Activated T-helper 1 cell treated with Interleukin-2 at 50 U/mL for 16 hours (primary cell): ENCODE data around the gene ZNF776.
"Not testable (repeated sequence)": the region's sequence is repeated elsewhere in the genome, so short reads cannot be mapped to it uniquely, and the experiment has no call there.

Source experiments
- DNase-seq: peaks from one replicate; pipeline ENCODE4 v3.0.0-alpha.2; 2020; ENCODE audit warnings: low read depth

ZNF776 gene

DNA sequence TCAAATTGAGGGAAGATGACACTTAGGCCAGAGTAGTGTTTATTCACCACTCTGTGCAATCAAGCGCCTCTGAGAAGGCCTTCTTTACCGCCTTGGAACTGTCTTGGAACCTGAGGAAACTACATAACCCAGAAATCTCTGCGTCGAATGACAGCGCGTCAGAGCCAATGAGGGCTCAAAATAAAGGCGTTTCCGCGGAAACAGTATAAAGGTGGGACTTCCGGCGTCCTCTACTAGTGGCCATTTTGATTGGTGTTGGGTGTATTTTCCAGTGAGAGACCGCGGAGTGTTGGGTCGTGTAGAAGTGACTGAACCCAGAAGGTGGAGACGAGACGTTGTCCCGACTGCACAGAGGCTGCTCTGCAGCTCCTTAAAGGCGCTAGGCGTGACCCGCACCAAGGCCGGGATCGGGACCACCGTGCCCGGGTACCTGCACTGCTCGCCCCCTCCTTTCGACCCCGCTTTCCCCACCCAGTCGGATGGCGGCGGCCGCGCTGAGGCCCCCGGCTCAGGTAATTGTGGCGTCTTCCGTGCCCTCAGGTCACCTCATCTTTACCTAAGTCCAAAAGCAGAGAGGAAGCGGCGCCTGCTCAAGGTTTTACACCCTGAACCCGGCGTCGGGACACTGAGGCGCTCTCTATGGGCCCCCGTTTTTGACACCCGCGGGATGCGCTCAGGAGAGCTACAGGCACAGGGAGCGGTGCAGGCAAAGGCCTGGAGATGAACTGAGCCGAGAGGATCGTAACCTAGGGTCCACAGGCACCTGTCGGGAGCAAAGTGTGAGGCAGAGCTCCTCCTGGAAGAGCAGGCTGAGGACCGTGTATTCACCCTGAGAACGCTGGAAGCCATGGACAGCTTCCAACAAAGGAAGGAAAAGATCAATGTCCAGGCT, at the start of gene ZNF776:
TSS of gene ZNF776 (plus strand) at position 236 of the 892 bp plus-strand sequence. CDS start at position 480, 244 bp downstream.
- peak; percentile 67 for DNase-seq

DNA sequence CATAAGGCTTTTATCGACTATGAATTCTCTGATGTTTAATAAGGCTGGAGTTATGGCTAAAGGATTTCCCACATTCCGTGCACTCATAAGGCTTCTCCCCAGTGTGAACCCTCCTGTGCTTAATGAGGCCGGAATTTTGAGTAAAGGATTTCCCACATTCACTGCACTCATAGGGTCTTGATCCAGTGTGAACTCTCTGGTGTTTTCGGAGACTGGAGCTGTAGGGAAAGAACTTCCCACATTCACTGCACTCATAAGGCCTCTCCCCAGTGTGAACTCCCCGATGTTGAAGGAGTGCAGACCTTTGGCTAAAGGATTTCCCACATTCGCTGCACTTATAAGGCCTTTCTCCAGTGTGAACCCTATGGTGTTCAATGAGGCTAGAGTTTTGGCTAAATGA, 45.0 kb upstream of the ZNF776 start:
- no peak for DNase-seq

DNA sequence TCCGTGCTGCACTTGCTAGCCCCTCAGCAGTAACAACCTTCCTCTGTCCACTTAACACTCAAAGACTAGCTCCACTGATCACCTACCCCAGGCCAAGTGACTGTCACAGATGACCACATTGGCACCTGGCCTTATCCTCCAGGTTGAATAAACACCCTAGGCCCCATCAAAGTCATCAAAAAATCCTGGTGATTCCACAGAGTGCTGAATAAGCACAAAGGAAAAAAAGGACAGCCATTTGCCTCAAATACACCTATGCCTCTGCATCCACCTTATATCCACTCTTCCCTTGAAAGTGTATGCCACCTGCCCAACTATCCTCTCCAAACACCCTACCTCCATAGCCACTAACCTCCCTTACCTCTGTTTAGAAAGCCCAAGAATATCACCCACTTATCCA, 40.3 kb upstream of the ZNF776 start:
- no peak for DNase-seq

DNA sequence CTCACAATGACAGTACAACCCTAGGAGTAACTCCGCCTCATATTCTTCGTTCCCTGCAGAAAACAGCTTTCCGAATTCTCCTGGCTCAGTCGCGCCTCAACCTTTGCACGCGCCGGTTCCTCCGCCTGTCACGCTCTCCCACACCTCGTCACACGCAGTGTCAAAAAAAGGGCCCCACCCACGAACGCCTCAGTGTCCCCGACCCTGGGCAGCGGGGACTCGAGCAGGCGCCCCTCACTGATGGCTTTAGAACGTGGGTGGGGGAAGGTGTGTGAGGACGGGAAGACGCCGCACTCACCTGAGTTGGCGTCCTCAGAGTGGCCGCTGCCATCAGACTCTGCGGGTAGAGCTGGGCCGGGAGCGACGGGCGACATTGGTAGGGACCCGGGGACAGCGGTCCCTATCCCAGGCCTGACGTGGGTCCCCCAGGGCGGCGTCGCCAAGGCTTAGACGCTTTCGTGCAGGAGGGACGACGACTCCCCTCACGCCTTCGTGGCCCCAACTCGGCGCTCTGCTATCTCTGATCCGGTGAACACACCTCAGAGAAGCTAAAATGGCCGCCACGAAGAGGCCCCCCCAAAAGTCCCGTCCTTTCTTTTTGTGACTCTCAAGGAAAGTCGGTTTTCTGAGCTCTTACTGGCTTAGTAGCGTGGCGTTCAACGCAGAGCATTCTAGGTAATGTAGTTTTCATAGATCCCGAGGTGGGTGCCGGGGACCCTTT, 37.8 kb upstream of the ZNF776 start, which contains the start of gene ZNF154:
TSS of gene ZNF154 (minus strand) at position 564 of the 721 bp plus-strand sequence. CDS start at position 331, 233 bp downstream.
- no peak for DNase-seq

DNA sequence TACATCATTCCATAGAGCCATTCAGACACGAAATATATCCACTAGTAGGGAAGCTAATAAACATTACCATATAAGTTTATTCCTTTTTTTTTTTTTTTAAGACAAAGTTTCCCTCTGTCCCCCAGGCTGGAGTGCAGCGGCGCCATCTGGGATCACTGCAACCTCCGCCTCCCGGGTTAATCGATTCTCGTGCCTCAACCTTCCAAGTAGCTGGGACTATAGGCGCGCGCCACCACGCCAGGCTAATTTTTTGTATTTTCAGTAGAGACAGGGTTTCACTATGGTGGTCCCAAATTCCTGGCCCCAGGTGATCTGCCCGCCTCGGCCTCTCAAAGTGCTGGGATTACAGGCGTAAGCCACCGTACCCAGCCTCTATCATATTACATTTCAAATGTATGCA, 37.0 kb upstream of the ZNF776 start:
- no peak for DNase-seq

DNA sequence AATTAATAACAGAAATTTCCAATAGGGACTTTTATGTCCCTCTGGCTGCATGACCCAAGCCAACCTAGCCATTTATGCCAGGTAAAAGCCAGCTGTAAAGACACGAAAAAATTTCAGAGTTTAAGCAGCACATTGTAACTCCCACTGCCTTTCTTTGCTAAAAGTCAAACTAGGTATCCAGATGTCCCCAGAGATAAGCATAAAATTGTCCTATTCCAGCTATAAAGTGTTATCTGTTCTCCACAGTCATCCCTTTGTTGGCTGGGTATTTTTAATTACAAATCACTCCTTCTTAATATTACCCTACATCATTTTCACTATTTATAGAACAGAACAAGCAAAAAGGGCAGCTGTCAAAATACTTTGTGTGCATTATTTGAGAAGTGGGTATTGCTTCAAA, 34.4 kb upstream of the ZNF776 start:
- DNase-seq = no peak

DNA sequence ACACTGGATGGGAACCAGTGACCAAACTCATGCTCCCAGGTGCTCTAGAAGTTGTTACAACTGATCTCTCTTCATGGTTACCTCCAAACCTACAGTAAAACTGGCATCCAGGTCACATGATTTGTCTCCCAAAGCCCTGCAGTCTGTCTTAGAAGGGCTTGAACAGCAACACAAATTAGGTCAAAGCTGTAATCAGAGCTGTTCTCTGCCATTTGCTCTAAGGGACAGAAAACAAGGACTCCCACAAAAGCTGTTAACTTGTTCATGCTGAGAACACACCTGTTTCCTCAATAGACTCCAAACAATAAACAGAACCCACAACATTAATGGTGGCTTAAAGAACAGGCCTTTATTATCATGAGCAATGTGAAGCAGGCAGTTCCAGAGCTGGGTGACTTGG, 27.2 kb upstream of the ZNF776 start:
- DNase-seq = no peak

DNA sequence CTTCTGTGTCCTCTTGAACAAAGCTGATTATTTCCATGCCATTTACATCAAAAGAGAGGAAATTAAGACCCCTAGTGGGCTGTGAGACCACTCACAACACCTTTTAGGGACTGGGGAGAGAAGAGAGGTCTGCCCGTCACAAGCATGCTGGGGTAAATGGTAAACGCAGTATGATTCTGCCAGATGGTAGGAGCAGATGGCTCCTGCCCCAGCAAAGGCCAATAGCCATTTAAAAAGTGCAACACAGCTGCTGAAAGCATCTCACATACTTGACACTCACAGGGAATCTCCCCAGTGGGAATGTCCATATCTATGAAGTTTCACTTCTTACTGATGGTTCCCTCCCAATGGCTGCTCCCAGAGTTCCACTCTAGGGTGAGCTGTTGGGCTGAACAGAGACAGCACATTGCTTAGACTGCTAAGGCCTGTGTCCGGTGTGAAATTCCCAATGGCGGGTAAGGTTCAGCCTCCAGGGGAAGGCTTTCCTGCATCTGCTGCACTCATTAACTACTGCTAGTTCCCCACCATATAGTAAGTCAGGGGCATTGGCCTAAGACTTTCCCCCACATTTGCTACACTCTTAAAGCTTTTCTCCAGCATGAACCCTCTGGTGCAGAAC, 26.6 kb upstream of the ZNF776 start:
- DNase-seq = no peak

DNA sequence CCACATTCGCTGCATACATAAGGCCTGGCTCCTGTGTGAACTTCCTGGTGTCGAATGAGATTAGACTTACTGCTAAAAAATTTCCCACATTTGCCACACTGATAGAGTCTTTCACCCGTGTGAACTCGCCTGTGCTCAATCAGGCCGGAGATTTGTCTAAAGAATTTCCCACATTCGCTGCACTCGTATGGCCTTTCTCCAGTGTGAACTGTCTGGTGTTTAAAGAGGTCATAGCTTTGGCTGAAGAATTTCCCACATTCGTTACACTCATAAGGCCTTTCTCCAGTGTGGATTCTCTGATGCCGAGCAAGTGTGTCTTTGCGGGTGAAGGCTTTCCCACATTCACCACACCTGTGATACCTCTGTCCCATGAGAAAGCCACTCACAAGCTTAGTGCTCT, 25.7 kb upstream of the ZNF776 start:
- no peak for DNase-seq

DNA sequence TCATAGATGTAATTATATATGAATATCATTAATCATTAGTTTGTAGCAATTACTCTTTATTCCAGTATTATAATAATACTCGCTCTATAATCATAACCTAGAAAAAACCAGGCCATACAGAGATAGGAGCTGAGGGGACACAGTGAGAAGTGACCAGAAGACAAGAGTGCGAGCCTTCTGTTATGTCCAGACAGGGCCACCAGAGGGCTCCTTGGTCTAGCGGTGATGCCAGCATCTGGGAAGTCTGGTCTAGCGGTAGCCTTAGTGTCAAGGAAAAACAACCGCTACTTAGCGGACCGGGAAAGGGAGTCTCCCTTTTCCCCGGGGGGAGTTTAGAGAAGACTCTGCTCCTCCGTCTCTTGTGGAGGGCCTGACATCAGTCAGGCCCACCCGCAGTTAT, 8.3 kb upstream of the ZNF776 start:
- DNase-seq = not testable (repeated sequence)

DNA sequence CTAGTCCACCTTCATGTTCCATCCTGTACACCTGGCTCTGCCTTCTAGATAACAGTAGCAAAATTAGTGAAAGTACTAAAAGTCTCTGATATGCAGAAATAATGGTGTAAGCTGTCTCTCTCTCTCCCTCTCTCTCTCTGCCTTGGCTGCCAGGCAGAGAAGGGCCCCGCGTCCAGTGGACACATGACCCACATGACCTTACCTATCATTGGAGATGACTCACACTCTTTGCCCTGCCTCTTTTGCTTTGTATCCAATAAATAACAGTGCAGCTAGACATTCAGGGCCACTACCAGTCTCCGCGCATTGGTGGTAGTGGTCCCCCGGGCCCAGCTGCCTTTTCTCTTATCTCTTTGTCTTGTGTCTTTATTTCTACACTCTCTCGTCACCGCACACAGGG, 7.8 kb upstream of the ZNF776 start:
- not testable (repeated sequence) for DNase-seq

DNA sequence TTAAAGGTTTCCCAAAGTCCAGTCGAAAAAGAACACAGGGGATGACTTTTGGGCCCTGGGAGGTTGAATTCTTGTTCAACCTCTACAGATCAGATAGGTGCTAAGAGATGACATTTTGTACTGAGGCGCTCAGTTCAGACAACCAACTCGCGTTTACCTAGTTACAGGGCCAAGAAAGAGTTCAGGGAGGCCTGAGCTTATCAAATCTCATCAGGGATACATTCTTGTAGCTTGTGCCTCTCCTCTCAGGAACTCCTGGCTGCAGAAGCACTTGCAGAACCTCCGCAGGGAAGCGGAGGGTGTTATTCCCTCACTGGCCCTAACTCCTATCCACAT, 825 bp downstream of the ZNF776 start:
- no peak for DNase-seq

DNA sequence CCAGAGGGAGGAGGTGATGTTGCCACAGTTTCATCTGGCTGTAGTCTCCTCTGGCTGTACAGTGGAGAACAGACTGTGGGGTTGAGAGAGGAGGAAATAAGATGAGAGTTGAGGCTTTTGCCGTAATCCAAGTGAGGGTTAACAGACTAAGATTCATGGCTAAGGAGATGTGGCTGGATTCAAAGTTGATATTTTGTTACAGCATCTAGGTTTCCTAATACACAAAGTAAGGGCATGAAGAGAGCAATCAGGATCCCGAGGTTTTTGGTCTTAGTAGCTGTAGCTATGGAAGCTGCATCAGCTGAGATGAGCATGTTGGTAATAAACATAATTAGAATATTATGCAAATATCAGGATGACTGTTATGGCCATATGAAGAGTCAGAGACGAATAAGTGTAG, 1.4 kb downstream of the ZNF776 start:
- no peak for DNase-seq

DNA sequence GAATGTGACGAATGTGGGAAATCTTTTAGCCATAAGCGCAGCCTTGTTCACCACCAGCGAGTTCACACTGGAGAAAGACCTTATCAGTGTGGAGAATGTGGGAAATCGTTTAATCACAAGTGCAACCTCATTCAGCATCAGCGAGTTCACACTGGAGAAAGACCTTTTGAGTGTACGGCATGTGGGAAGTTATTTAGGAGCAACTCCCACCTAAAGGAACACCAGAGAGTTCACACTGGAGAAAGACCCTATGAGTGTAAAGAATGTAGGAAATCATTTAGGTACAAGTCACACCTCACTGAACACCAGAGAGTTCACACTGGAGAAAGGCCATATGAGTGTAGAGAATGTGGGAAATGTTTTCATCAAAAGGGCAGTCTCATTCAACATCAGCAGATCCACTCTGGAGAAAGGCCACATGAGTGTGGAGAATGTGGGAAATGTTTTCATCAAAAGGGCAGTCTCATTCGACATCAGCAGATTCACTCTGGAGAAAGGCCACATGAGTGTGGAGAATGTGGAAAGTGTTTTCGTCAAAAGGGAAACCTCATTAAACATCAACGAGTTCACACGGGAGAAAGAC, 7.6 kb downstream of the ZNF776 start:
- DNase-seq = no peak

DNA sequence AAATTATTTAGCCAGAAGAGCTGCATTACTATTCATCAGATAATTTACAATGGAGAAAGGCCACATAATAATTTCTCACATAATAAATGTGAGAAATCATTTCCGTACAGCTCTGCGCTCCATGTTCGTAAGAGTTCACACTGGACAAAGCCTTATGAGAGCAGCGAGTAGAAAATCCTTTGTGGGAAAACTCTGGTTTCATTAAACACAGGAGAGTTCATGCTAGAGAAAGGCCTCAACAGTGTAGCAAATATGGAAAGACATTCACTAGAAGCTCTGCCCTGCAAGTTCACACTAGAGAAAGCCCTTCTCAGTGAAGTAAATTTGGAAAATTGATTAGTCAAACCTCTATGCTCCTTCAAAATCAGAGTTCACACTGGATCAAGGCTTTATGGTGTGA, 8.4 kb downstream of the ZNF776 start:
- no peak for DNase-seq

DNA sequence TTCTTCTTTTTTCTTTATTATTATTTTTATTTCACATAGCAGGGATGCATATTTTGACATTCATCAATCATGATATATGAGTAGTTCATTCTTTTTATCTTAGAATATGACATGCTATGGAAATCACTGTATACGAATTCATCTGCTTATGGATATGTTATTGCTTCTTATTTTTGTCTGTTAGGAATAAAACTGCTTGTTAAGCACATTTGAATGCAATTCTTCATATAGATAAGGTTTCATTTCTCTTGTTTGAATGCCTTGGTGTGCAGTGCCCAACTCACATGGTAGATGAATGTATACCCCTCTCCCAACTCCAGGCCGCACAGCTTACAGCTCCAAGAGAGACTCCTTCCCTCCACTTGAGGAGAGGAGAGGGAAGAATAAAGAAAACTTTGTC, 11.3 kb downstream of the ZNF776 start:
- no peak for DNase-seq

DNA sequence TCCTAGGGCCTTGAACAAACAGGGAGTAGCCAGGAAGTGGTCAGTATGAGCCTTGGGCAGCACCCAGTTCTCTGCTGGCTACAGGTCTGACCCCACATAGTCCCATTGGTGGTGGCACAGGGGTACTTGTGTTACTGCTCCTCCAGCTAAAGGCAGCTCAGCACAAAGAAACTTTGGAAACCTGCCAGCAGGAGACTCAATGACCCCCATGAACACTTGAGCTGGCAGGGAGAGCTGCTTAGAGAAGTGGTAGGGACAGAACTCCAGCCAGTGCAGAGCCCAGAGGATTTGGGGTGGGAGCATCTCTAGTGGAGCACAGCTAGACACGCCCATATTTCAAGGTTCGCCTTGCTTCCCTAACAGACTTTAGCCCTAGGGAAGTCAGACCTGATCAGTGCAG, 12.5 kb downstream of the ZNF776 start:
- DNase-seq = no peak

DNA sequence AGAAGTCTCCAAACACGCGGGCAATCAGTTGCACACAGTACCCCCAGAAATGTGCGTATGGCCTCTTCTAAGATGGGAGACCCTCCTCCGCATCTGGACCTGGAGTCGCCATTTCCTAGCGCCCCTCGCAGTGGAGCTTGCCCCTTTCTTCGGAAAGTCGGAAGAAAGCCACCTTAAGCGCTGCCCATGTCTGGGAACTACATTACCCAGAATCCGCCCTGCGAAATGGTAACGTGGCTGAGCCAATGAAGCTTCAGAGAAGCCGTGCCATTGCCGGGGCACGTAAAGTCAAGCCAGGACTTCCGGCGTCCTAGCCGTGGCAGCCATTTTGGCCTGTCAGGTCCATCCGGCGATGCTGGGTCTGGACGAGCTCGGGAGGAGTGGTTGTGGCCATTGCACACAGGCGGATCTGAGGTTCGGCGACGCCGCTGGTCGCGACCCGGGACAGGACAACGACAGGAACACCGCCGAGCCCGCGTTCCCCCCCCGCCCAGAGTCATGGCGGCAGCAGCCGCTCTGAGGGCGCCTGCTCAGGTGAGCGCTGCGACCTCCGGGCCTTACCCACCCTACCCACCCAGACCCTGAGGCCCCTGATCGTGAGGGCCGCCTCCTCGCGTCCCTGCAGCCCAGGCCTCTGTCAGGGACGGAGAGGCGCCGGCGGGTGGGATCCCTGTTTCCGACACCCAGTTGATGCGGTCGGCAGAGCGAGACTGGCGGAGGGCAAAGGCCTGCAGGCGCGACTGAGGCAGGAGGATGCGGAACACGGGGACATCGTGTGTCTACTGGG, 22.9 kb downstream of the ZNF776 start, which contains the start of gene ZNF586:
TSS of gene ZNF586 (plus strand) at position 332 of the 787 bp plus-strand sequence. CDS start at position 499, 167 bp downstream.
- peak; percentile 71 for DNase-seq

DNA sequence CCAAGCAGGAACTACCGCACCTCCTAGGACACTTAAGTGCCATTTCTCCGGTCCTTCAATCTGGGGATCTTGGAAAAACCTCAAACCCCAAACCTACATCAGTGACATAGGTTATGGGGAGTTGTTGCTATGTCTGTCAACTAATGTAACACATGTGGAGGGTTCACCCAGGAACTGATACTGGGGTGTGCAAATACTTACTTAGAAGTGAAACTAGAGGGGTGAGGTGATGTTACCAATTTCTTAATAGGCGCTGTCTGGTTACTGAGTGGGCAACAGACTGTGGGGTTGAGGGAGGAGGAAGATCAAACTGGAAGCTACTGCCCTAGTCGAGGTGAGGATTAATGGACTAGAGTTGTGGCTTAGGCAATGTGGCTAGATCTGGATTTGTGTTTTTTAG, 24.8 kb downstream of the ZNF776 start:
- no peak for DNase-seq

DNA sequence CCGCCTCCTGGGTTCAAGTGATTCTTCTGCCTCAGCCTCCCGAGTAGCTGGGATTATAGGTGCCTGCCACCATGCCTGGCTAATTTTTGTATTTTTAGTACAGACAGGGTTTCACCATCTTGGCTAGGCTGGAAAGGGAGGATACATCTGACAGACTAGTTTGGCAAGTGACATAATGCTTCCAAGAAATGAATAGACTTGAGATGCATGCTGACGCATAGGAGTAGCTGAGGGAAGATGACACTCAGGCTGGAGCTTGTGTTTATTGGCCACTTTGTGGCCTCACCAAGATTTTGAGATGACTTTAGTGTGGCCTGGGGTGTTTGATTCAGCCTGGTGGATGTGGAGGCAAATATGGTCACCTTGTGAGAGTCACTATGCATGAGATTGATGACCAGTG, 26.9 kb downstream of the ZNF776 start:
- no peak for DNase-seq

DNA sequence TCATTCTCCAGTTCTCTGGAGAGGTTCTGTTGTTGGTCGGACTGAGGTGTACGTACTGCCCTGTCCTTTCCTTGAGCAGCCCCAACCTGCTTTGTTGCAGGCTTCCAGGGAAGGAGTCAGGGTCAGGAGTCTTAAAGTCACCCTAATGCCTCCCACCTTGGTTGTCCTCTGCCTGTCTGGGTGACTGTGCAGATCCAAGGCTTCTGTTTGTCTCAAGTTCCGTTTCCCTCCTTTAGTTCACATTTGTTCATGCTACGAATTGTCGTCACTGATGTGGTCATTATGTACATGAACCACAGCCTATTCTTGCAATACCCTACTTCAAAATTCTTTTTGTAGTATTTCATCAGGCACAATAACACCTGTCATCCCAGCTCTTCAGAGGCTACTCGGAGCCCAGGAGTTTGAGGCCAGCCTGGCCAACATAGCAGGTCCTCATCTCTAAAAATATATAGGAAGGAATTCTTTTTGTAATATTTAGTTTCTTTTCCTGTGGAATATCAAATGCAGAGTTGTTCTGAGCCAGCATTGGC, 30.2 kb downstream of the ZNF776 start:
- DNase-seq = no peak
